Stimulated activated CD4-positive, alpha-beta T cell treated with anti-CD3 and anti-CD28 coated beads, Interleukin-12 subunit alpha, Interleukin-12 subunit beta, amount 100 ng/mL, for 48 hours (primary cell): ENCODE data around the gene ALG8.
"Not testable (repeated sequence)": the region's sequence is repeated elsewhere in the genome, so short reads cannot be mapped to it uniquely, and the experiment has no call there.

ENCODE experiments used
- DNase-seq, 3 donors: peaks; one replicate each; pipeline ENCODE4 v3.0.0-alpha.2; 2020; ENCODE audit warnings: low read depth in 2 of 3, low spot score in 1 of 3

ALG8 gene

DNA sequence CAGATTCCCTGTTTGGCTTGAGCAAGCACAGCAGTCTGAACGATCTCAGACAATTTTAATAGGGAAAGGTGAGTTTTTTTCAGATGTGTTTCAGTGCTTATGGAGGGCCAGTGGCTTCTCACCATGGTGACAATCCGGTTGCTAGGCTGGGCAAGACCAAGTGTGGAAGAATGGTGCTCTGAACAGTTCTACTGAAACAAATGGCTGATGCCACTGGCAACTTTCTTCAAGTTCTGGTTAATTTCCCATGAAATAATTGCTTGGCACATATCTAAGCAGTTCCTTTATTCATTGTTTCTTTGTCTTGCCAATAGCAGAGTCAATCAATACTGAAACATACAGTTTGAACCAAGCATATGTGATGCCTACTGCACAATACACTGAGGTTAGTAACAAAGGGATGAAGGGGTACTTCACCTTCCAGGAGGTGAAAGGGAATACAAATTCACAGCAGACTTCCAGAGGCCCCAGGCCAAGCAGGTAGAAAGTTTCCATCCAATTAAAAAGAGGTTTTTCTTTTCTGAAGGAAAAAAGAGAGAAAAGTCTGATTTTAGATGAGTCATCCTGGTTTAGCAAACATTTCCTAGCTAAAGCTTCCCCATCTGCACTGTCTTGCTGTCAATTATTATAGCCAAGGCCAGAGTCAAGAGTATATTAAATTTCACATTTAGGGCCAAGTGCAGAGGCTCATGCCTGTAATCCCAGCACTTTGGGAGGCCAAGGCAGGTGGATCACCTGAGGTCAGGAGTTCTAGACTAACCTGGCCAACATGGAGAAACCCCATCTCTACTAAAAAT, 38.6 kb downstream of the ALG8 start:
- DNase-seq, result no peak

- no peak for DNase-seq
These were observed 39.2 kb downstream of the ALG8 start for GRCh38 chr11:78100261-78100660.

- DNase-seq, result no peak
These were observed 39.8 kb downstream of the ALG8 start for GRCh38 chr11:78099666-78100065.

GRCh38 chr11:78097666-78098385, 41.6 kb downstream of the ALG8 start:
- no peak for DNase-seq

- DNase-seq, result no peak
These were observed 45.2 kb downstream of the ALG8 start for GRCh38 chr11:78094250-78094649.

DNA sequence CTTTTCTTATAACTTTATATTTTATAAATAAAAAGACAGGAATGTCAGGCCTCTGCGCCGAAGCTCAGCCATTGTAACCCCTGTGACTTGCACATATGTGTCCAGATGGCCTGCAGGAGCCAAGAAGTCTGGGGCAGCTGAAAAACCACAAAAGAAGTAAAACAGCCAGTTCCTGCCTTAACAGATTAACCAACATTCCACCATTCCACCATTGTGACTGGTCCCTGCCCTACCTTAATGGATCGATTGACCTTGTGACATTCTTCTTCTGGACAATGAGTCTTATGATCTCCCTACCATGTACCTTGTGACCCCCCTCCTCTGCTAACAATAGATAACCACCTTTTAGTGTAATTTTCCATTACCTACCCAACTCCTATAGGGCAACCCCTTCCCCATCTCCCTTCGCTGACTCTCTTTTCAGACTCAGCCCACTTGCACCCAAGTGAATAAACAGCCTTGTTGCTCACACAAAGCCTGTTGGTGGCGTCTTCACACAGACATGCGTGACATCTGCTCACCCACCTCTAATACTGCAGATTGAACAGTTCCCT, 52.8 kb downstream of the ALG8 start:
- not testable (repeated sequence) for DNase-seq

- no peak for DNase-seq
These were observed 53.5 kb downstream of the ALG8 start for GRCh38 chr11:78085972-78086371.

- not testable (repeated sequence) for DNase-seq
These were observed 54.9 kb downstream of the ALG8 start for GRCh38 chr11:78084506-78084905.

- no peak for DNase-seq
These were observed 56.4 kb downstream of the ALG8 start for GRCh38 chr11:78083021-78083420.

DNA sequence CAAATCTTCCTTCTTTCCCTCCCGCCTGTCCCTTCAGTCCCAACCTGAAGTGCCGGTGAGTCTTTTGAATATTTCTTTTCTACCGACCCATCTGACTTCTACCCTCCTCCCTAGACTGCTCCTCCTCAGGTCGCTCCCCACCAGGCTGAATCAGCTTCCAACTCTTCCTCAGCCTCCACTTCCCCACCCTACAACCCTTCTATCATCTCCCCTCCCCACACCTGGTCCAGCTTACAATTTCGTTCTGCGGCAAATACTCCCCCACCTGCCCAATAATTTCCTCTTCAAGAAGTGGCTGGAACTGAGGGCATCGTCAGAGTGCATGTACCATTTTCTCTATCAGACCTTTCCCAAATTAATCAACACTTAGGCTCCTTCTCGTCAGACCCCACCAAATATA, 57.3 kb downstream of the ALG8 start:
- DNase-seq, result no peak

- no peak for DNase-seq
These were observed 57.8 kb downstream of the ALG8 start for GRCh38 chr11:78081583-78081982.

DNA sequence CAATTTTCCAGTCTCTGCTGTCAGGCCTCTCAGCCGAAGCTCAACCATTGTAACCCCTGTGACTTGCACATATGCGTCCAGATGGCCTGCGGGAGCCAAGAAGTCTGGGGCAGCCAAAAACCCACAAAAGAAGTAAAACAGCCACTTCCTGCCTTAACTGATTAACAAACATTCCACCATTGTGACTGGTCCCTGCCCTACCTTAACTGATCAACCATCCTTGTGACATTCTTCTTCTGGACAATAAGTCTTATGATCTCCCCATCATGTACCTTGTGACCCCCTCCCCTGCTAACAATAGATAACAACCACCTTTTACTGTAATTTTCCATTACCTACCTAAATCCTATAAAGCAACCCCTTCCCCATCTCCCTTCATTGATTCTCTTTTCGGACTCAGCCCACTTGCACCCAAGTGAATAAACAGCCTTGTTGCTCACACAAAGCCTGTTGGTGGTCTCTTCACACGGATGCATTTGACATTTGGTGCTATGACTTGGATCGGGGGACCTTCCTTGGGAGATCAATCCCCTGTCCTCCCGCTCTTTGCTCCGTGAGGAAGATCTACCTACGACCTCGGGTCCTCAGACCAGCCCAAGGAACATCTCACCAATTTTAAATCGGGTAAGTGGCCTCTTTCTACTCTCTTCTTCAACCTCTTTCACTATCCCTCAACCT, 58.5 kb downstream of the ALG8 start:
- no peak for DNase-seq

DNA sequence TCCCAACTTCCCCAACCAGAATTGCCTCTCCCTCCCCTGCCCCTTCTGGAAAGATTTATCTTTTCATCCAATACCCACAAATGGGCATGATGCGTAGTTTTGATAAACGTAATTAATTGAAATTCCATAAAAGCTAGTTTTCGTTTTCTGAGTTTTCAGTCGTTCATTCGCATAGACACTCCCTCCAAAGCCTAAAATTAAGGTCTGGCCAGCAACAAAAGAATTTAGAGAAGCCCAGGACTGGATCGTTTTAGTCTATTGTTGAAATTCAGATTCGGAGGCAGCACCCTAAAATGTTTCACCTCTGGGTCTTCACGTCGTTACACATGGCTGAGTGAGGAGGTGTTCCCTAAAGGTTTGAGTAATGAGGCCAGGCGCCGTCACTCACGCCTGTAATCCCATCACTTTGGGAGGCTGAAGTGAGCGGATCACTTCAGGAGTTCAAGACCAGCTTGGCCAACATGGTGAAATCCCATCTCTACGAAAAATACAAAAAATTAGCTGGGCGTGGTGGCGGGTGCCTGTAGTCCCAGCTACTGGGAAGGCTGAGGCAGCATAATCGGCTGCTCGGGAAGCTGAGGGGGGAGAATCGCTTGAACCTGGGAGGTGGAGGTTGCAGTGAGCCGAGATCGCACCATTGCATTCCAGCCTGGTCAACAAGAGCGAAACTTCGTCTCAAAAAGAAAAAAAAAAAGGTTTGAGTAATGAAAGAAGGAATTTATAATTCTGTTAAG, 59.2 kb downstream of the ALG8 start:
- DNase-seq, result no peak

DNA sequence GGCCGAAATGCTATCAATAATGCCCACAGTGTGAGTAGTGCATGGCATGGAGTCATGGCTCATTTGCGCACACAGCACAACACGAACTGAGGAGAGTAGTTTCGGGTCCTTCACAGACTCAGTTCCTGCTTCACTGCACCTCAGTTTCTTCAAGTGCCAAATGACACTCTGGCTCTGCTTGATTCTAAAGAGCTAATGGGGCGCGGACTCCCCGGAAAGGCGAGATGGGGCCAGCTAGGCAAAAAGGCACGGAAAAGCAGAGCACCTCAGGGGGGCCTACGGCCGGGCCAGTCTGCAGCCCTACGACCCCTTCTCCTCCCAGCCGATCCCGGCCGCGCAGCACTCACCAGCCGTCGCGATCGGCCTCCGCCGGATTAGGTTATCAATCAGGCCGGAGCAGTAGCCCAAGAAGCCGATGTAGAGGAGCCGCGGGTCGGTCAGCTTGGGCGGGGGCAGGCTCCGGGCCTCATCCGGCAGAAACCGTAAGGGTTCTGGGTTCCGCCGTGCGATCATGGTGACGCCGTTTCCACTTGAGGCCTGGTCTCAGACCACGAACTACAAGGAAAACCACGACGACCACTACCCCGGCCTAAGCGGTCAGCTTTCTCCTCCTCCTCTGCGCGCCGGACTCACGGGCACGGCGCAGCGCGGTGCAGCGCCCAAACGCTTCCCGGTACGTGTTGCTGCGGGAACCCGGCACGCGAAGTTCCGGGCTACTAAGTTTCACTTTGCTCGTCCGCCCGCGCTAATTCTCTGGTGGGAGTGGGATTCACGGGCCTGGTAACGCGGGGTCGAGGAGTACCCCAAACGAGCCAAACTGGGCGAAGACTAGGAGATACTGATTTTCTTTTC, 60.0 kb downstream of the ALG8 start, which contains the start of gene NDUFC2:
NDUFC2 (minus strand) TSS at position 631 of the 852 bp plus-strand sequence; CDS start at position 513, 118 bp downstream.
- DNase-seq, result peak; percentile 57 to 64 (median 61)

- no peak for DNase-seq
These were observed 60.9 kb downstream of the ALG8 start for GRCh38 chr11:78078218-78079167.

DNA sequence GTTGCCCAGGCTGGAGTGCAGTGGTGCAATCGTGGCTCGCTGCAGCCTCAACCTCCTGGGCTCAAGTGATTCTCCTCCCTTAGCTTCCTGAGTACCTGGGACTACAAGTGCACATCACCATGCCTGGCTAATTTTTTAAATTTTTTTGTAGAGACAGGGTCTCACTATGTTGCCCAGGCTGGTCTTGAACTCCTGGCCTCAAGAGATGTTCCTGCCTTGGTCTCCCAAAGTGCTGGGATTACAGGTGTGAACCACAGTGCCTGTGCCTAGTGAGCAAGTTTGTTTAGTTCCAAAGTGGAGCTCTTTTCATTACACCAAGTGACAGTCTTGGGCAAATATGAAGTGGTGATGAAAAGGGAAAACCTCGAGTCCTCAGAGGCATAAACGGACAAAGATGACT, 61.8 kb downstream of the ALG8 start:
- DNase-seq, result not testable (repeated sequence)

DNA sequence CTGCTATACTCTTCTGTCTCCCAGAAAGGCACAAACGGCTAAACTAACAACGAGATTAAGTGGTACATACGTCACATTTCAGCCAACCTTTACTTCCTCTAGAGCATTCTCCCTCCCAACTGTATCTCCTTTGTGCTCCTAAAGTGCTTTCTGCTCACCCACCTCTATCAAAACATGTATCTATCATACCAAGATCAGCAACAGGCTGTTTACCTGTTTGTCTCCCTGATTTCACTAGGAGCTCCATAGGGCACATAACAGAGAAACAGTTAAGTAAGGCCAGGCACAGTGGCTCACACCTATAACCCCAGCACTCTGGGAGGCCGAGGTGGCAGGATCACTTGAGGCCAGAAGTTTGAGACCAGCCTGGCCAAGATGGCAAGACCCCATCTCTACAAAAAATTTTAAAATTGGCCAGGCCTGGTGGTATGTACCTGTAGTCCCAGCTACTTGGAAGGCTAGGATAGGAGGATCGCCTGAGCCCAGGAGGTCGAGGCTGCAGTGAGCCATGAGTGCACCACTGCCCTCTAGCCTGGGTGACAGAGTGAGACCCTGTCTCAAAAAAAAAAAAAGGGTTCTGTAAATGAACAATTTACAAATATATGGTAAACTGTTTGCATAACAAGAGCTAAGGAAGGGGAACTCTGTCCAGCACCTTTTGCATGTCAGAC, 62.6 kb downstream of the ALG8 start:
- no peak for DNase-seq

GRCh38 chr11:78074756-78075155, 64.7 kb downstream of the ALG8 start:
- DNase-seq, result no peak
